ENCODE results near the gene LRRC56. TPM values are rescaled to one million over a fixed set of nuclear protein-coding genes. Genes with fewer than 3 reads are reported as not detected.

Gene LRRC56
- total RNA-seq, 2 donors from 2014 or later = 5.7 to 5.8 TPM

DNA sequence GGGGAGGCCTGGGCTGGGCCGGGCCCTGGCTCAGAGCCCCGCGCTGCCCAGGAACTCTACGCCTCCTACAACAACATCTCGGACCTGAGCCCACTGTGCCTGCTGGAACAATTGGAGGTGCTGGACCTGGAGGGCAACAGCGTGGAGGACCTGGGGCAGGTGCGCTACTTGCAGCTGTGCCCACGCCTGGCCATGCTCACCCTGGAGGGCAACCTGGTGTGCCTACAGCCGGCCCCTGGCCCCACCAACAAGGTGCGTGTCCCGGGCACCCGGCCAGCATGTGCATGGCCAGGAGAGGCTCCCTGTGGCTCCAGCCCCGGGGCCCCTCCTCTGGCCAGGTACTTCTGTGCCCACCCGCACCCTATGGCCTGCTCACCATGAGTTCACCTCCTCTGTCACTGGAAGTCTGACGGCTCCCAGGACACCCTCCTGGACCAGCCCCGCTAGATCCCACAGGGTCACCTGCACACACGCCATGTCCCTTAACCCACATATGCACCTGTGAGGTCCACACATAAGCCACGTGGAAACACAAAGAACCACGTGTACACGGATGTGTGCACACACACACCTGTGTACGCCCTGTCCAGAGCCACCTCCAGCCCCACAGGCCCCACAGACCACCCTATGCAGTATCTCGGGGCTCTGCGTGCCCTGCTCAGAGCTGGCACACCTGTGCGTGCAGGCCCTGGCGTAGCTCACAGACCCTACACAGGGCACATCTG lies 12.9 kb downstream of the LRRC56 start:
- Mint-ChIP-seq H3K36me3 (ENCODE audit: low read depth) (peaks cover 2% of the 10 kb centered on the region), H3K4me1 (no peaks in the 10 kb centered on the region), H3K27ac (no peak overlapping the region), H3K27me3 (no peaks in the 10 kb centered on the region), H3K4me3 (no peak overlapping the region)
- H3K9me3 ChIP-seq (ENCODE audit: control insufficient read depth, low read length, poor library complexity, severe bottlenecking) = no peaks in the 10 kb centered on the region
- ATAC-seq (no peak), DNase-seq (no peak)

DNA sequence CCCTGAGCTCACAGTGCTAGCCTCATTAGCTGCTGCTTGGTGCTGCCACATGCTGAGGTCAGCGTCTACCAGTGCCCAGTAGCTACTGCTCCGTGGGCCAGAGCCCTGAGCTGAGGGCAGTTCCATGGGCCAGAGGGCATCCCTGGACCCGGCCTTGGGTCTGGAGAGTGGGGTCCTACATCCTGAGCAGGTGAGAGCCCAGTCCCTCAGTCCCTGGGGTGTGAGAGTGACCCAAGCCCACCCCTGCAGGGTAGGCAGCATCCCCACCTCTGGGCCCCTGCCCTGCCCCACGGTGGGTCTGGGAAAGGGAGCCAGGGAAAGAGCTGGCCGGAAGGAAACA lies 13.4 kb downstream of the LRRC56 start:
- Mint-ChIP-seq H3K4me1 (no peaks in the 10 kb centered on the region), H3K4me3 (no peak overlapping the region), H3K36me3 (ENCODE audit: low read depth) (peaks cover 2% of the 10 kb centered on the region), H3K27me3 (no peaks in the 10 kb centered on the region), H3K27ac (no peak overlapping the region)
- no peak for ATAC-seq
- DNase-seq = no peak
- H3K9me3 ChIP-seq (ENCODE audit: control insufficient read depth, low read length, poor library complexity, severe bottlenecking) = no peaks in the 10 kb centered on the region

DNA sequence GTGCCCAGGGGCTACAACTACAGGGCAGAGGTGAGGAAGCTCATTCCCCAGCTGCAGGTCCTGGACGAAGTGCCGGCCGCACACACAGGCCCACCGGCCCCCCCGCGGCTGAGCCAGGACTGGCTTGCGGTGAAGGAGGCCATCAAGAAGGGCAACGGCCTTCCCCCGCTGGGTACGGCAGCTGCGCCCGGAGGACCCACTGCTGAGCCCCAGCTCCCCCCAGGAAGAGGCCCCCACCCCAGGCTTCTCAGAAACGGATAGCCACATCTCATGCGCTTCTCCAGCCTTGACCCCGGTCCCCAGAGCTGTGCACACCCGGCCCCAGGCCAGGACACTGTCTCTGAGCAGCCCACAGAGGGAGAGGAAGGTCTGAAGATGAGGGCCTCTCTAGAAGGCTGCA lies 13.8 kb downstream of the LRRC56 start:
- ATAC-seq (no peak), DNase-seq (no peak)
- Mint-ChIP-seq H3K4me3 (no peak overlapping the region), H3K27me3 (no peaks in the 10 kb centered on the region), H3K36me3 (ENCODE audit: low read depth) (peaks cover 2% of the 10 kb centered on the region), H3K27ac (no peak overlapping the region), H3K4me1 (no peaks in the 10 kb centered on the region)
- H3K9me3 ChIP-seq (ENCODE audit: control insufficient read depth, low read length, poor library complexity, severe bottlenecking) = no peaks in the 10 kb centered on the region

DNA sequence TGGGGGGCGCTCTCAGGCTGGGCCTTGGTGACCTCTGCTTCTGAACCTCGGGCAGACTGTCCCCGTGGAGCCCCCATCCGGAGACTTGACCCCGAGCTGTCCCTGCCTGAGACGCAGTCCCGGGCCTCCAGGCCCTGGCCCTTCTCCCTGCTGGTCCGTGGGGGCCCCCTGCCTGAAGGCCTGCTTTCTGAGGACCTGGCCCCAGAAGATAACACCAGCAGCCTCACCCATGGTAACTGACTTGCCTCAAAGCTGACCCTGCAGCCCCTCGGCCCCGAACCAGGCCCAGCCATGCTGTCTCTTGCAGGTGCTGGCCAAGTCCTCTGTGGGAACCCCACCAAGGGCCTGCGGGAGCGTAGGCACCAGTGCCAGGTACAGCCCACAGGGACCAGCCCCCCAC lies 14.3 kb downstream of the LRRC56 start:
- Mint-ChIP-seq H3K27me3 (no peaks in the 10 kb centered on the region), H3K4me3 (no peak overlapping the region), H3K36me3 (ENCODE audit: low read depth) (peaks cover 2% of the 10 kb centered on the region), H3K27ac (no peak overlapping the region), H3K4me1 (no peaks in the 10 kb centered on the region)
- ATAC-seq (no peak), DNase-seq (no peak)
- no peaks in the 10 kb centered on the region for H3K9me3 ChIP-seq (ENCODE audit: control insufficient read depth, low read length, poor library complexity, severe bottlenecking)

DNA sequence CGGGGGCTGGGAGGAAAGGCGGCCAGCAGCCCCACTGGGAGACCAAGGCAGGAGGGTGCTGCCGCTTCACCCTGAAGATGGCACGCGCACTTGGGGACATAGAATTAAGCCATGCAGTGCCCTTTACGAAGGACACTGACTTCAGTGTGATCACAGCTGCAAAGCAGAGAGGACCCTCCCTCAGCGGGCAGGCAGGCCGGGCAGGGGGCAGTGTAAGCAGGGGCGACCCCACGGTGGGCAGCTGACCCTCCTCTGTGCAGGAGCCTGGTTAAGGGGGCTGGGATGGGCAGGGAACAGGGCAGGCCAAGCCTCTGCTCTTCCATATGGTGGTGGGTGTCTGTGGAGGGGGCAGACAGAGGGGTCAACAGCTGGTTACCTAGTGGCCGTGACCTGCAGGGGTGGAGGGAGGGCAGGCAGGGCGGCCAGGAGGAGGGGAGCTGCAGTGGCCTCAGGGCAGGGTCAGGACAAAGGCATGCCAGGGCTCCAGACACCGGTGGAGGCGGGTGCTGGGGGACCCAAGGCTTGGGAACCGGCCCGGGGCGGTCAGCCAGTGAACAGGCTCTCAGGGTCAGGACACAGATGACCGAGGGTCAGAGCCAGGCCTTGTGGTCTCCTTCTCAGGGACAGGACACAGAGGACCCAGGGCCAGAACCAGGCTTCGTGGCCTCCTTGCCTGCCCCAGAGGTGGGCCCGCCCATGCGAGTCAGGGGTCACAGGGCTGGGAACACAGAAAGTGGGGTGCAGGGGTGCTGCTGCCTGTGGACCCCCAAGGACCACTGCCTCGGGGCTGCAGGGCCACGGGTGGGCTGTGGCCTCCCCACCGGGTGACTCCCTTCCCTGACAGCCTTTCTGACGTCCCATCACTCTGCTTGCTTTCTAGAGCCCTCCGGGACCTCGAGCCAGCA lies 16.0 kb downstream of the LRRC56 start:
- no peak for ATAC-seq
- no peaks in the 10 kb centered on the region for H3K9me3 ChIP-seq (ENCODE audit: control insufficient read depth, low read length, poor library complexity, severe bottlenecking)
- H3K27ac Mint-ChIP-seq = peak overlapping the region; percentile 74
- H3K27me3 Mint-ChIP-seq = no peaks in the 10 kb centered on the region
- no peaks in the 10 kb centered on the region for H3K4me1 Mint-ChIP-seq
- peak overlapping the region; percentile 36 for H3K4me3 Mint-ChIP-seq
- DNase-seq = no peak
- H3K36me3 Mint-ChIP-seq (ENCODE audit: low read depth) = peaks cover 2% of the 10 kb centered on the region

DNA sequence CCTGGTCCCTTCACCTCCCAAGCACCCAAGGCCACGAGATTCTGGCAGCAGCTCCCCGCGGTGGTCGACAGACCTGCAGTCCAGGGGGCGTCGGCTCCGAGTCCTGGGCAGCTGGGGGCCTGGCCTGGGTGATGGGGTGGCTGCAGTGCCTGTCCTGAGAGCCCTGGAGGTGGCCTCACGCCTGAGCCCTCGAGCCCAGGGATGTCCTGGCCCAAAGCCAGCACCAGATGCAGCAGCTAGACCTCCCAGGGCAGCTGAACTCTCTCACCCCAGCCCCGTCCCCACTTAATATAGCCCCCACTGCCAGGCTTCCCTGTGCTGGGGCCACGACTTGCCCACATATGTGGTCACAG lies 16.6 kb downstream of the LRRC56 start:
- no peaks in the 10 kb centered on the region for H3K4me1 Mint-ChIP-seq
- H3K9me3 ChIP-seq (ENCODE audit: control insufficient read depth, low read length, poor library complexity, severe bottlenecking) = no peaks in the 10 kb centered on the region
- peaks cover 2% of the 10 kb centered on the region for H3K36me3 Mint-ChIP-seq (ENCODE audit: low read depth)
- DNase-seq (no peak), ATAC-seq (no peak)
- H3K27me3 Mint-ChIP-seq = no peaks in the 10 kb centered on the region
- no peak overlapping the region for H3K4me3 Mint-ChIP-seq
- H3K27ac Mint-ChIP-seq = no peak overlapping the region

DNA sequence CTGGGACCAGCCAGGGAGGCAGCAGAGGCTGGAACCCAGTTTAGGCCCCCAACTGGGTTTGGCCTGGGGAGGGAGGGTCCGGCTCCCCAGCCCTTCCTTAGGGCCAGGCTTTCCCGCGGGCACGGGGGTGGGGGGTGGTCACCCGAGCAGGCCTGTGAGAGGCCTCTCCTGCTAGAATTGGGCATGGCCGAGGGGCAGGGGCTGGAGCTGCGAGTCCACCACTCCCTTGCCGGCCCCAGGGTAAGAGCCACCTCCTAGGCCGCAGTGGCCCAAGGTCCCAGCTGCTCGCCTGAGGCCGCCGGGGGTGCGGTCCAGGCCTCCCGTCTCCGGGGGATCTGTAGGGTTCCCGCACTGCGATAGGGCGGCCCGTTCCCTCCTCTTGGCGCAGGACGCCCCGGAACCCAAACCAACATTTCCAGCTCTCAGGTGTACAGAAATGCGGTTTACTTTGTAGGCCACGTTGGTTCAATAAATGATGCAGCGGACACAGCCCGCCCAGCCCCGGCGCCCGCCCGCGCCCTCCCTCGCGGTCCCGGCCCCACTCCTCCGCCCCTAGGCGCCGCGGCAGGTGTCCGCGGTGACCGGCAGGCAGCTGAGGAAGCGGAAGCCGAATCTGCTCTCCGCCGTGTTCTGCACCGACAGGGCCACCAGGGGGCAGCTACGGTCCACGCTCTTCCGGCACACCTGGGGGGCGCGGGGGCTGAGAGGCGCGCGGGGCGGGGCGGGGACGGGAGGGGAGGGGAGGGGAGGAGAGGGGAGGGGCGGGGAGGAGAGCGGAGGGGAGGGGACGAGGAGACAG lies 17.3 kb downstream of the LRRC56 start:
- Mint-ChIP-seq H3K4me3 (peak overlapping the region; percentile 74), H3K27me3 (no peaks in the 10 kb centered on the region), H3K4me1 (no peaks in the 10 kb centered on the region), H3K27ac (no peak overlapping the region), H3K36me3 (ENCODE audit: low read depth) (peaks cover 2% of the 10 kb centered on the region)
- peak; percentile 65 to 76 (median 74) for DNase-seq
- peak; percentile 78 for ATAC-seq
- no peaks in the 10 kb centered on the region for H3K9me3 ChIP-seq (ENCODE audit: control insufficient read depth, low read length, poor library complexity, severe bottlenecking)

DNA sequence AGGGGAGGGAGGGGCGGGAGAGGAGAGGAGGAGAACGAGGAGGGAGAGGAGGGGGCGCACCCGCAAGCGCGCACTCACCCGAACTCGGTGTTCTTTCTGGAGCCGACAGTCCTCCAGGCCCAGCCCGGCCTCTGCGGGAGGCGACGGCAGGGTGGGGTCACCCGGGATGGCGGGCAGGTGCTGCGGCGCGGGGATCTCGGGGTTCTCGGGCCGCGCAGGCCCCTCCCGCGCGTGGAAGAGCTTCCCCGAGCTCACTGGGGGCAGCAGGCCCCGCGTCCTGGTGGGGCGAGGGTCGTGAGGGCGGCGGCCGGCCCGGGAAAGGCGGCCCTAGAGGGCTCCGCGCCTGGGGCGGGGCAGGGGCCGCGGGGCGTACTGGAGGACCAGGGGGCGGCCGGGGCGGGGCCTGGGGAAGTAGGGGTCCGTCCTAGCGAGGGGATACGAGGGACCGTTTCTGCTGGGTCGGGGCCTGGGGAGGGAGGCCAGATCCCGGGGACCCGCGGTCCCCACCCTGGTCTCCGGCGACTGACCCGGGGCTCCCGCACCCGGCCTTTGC lies 18.0 kb downstream of the LRRC56 start:
- ATAC-seq = peak; percentile 28

DNA sequence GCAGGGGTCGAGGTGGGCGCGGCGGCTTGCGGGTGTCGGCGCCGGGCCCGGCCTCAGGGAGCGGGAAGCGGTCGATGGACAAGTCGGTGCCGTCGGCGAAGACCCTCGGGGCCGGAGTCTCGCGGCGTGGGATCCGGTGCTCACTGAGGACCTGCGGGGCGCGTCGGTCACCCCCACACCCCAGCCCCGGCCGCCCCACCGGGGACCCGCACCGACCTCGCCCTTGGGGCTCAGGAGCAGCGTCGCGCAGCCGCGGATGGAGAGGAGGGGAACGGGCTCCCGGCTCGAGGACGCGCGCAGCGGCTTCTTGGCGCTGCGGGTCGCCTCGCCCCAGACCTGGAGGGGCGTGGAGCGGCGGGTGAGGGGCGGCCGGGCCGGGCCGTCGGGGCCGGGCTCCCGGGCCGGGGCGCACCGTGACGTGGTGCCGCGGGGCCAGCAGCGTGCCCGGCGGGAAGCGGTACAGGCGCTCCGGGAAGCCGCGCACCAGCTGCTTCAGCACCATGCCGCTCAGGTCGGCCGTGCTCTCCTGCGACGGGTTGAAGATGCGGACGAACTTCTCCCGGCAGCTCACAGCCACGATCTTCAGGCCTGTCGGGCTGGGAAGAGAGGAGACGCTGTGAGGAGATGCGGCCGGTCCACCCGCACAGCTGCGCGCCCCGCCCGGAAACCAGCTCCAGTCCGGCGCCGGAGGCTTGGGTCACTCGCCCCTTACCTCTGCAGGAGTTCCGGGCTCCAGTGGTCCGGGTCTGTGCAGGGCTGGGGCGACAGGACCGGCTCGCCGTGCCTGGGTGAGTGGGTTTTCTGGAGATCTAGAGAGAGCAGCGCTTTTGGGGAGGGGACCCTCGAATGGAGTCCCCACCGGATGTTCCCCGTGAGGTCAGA lies 18.7 kb downstream of the LRRC56 start:
- Mint-ChIP-seq H3K27me3 (no peaks in the 10 kb centered on the region), H3K36me3 (ENCODE audit: low read depth) (no peaks in the 10 kb centered on the region), H3K27ac (no peak overlapping the region), H3K4me3 (peak overlapping the region; percentile 62), H3K4me1 (peaks cover 4% of the 10 kb centered on the region)
- DNase-seq = no peak
- H3K9me3 ChIP-seq (ENCODE audit: control insufficient read depth, low read length, poor library complexity, severe bottlenecking) = no peaks in the 10 kb centered on the region
- ATAC-seq = no peak

More for the DNA sequence above, 18.0 kb downstream of the LRRC56 start:
- Mint-ChIP-seq H3K4me1 (peaks cover 4% of the 10 kb centered on the region), H3K4me3 (peak overlapping the region; percentile 74), H3K27me3 (no peaks in the 10 kb centered on the region), H3K27ac (no peak overlapping the region), H3K36me3 (ENCODE audit: low read depth) (peaks cover 2% of the 10 kb centered on the region)
- DNase-seq = peak in 1 of 3 donors; percentile 37
- H3K9me3 ChIP-seq (ENCODE audit: control insufficient read depth, low read length, poor library complexity, severe bottlenecking) = no peaks in the 10 kb centered on the region

DNA sequence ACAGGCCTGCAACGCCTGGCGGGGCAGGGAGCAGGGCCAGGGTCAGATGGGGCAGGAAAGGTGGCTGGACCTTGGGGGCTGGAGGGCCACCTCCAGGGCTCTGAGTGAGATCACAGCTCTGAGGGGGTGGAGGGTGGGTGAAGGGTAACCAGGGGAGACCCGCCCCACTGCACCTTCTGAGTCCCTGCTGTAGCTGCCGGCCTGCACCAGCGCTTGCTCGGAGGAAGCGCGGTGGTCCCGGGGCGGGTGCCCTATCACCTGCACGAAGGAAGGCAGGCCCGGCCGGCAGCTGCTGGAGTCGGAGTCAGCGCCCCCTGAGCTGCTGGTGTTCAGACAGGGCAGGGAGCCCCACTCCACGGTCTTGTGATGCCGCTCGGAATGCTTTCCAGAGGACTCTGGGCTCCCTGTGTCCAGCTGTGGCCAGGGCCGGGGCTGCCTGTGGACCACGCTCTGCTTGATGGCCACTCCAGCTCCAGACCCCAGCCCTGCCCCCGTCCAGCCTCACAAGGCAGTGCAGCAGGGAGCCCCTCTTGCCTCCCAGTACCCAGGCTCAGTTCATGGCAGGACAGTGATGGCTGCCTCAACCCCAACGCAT lies 19.4 kb downstream of the LRRC56 start:
- ATAC-seq (no peak), DNase-seq (no peak)
- Mint-ChIP-seq H3K27ac (no peak overlapping the region), H3K27me3 (no peaks in the 10 kb centered on the region), H3K4me1 (peaks cover 9% of the 10 kb centered on the region), H3K4me3 (peak overlapping the region; percentile 62), H3K36me3 (ENCODE audit: low read depth) (no peaks in the 10 kb centered on the region)
- H3K9me3 ChIP-seq (ENCODE audit: control insufficient read depth, low read length, poor library complexity, severe bottlenecking) = no peaks in the 10 kb centered on the region

DNA sequence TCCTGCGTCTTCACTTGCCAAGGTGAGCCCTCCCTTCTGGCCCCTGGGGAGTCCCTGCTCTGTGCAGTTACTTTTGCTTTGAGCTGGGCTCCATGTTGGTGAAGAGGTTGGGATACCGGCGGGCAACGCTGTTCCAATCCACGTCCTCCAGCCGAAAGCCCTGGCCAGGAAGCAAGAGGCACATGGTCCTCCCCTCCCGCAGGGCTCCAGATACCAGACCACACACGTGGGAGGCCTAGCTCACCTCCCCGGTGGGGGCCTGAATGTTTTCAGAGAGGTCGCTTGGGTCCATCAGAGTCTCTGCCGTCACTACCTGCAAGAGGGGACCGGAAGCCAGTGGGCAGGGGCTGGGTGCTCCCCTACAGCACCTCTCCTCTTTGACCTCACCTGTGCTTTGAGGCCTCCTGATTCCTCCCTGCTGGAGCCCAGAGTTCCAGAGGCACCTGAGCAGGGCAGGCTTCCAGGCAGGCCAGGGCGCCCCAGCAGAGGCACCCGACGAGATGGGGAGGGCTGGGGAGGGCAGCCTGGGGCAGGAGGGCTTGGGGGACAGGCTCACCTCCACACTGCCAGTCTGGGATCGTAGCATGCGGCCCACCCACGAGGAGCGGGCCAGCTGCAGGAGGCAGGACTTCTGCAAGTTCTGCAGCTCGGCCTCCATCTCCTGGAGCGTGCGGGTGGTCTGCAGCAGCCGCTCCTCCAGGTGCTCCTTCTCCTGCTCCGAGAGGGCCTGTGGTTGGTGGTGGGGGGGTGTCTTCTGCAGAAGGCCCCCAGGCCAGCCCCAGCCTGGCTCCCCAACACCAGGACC lies 20.2 kb downstream of the LRRC56 start:
- DNase-seq (no peak), ATAC-seq (no peak)
- H3K4me1 Mint-ChIP-seq = peaks cover 9% of the 10 kb centered on the region
- H3K36me3 Mint-ChIP-seq (ENCODE audit: low read depth) = no peaks in the 10 kb centered on the region
- H3K27ac Mint-ChIP-seq = no peak overlapping the region
- peak overlapping the region; percentile 21 for H3K4me3 Mint-ChIP-seq
- no peaks in the 10 kb centered on the region for H3K9me3 ChIP-seq (ENCODE audit: control insufficient read depth, low read length, poor library complexity, severe bottlenecking)
- H3K27me3 Mint-ChIP-seq = no peaks in the 10 kb centered on the region

Data from T-helper 17 cell (primary cell).